Fibroblast of the aortic adventitia (primary cell): ENCODE measurements around the gene CARD14. TPM values are rescaled to one million over a fixed set of nuclear protein-coding genes. Genes with fewer than 3 reads are reported as not detected.
A peak's percentile ranks its signal among the peaks of the same experiment; 100 is the strongest.

Experiments
- DNase-seq: peaks from one replicate; pipeline ENCODE4 v3.0.0-alpha.2; 2010; ENCODE audit warnings: low read depth
- H3K4me3 ChIP-seq: 2 replicates; pipeline ENCODE4 v1.5.1; 2011; ENCODE audit warnings: low read depth, mild to moderate bottlenecking, control low read depth, low read length, moderate library complexity
- CTCF ChIP-seq: IDR thresholded peaks from 2 replicates; pipeline ENCODE4 v1.5.1; 2011; ENCODE audit warnings: mild to moderate bottlenecking, low read length, control low read depth, inconsistent platforms; ENCODE audit not compliant: insufficient read depth
- total RNA-seq: library from RNA; depleted of rRNA; stranded (reverse); fragments of >200 nt; gene quantifications from 2 replicates; pipeline ENCODE4 v1.2.3, GENCODE V29; 2012; ENCODE audit warnings: low replicate concordance

Gene CARD14
- total RNA-seq, 1 donor: 0.09 TPM

DNA sequence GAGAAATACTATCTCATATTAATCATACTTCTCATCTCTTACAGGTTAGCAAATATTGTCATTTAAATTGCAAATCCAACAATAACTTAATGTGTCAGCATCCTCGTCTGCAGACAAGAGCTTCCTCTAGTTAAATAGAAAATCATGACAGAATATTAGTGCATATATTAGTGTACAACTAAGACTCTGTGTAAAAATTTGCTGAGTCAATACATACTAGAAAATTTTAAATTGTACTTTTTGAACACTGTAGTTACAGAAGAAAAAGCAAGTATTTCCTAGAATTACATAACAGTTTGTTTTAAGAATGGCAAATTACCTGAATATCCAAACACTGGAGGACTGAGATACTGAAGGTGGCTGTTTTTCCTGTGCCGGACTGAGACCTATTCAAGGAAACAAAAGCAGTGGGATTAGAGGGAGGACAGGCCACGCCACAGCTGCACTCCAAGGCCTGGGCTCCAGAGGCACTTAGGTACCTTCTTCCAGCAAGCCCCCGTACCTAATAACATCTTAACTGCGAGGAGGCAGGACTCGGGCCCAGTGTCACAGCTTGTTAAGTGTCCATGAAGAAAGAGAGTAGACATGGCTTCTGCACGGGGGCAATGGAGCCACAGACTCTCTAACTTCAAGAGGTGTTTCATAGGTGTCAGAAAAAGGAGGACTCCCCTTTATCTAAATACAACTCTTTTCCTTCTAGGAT lies 28.2 kb upstream of the CARD14 start:
- no peak for DNase-seq
- no peak overlapping the region for H3K4me3 ChIP-seq
- no peak for TF ChIP-seq CTCF

GRCh38 chr17:80142929-80143328 lies 26.9 kb upstream of the CARD14 start:
- no peak for TF ChIP-seq CTCF
- no peak overlapping the region for H3K4me3 ChIP-seq
- DNase-seq: no peak

- DNase-seq: no peak
- TF ChIP-seq CTCF: no peak
- H3K4me3 ChIP-seq: peak overlapping the region; percentile 98
Measured at GRCh38 chr17:80145076-80146075, 24.5 kb upstream of the CARD14 start.

- no peak for TF ChIP-seq CTCF
- peak; percentile 39 for DNase-seq
- H3K4me3 ChIP-seq: peak overlapping the region; percentile 98
Measured at GRCh38 chr17:80146121-80147034, 23.5 kb upstream of the CARD14 start.

- no peak for TF ChIP-seq CTCF
- peak within 1 kb of the TSS; percentile 98 for H3K4me3 ChIP-seq
- DNase-seq: peak; percentile 99
Measured at GRCh38 chr17:80147035-80147822, 22.6 kb upstream of the CARD14 start, which contains the start of gene EIF4A3. EIF4A3 (minus strand) TSS chr17:80147128; CDS start chr17:80146961, 167 bp downstream.
